ENCODE results near the gene SYT2.
A peak's percentile ranks its signal among the peaks of the same experiment; 100 is the strongest.

Gene SYT2

DNA sequence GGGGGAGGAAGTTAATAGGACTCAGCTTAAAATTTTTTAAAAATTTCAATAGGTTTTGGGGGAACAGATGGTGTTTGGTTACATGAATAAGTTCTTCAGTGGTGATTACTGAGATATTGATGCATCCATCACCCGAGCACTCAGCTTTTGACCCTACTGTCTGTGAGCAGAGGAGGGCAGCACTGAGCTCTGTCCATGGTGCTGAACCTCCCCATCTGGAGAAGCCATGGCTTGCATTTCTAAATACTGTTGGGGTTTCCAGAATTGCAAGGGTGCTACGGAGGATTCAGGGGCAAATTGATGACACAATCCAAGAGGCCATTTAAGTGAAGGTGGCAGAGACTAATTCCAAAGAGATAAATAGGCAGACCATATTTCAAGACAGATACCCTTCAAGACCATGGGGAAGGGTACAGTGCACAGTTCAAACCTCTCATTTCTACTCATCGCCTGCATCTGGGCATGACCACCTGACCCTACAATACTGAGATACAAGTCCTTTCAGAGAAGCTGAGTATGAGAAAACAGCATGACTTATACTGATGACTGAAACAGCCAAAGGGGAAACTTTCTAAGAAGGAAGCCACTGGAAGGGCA lies 17.2 kb downstream of the SYT2 start:
- 0 out of 2 replicates have a peak, but pooled peaks cover 3% of the 10 kb centered on the region for H3K36me3 ChIP-seq
- no peaks in the 10 kb centered on the region for H3K27me3 ChIP-seq (ENCODE audit: insufficient read depth, low read depth, severe bottlenecking)
- no peak overlapping the region for H3K27ac ChIP-seq
- no peaks in the 10 kb centered on the region for H3K9me3 ChIP-seq (ENCODE audit: severe bottlenecking)
- peak; percentile 96 for TF ChIP-seq CTCF (IDR thresholded peaks at IDR 0.05; ENCODE audit: low read depth, low read length)
- DNase-seq, result peak; percentile 90
- no peak overlapping the region for H3K4me3 ChIP-seq (ENCODE audit: low read depth, low read length)

DNA sequence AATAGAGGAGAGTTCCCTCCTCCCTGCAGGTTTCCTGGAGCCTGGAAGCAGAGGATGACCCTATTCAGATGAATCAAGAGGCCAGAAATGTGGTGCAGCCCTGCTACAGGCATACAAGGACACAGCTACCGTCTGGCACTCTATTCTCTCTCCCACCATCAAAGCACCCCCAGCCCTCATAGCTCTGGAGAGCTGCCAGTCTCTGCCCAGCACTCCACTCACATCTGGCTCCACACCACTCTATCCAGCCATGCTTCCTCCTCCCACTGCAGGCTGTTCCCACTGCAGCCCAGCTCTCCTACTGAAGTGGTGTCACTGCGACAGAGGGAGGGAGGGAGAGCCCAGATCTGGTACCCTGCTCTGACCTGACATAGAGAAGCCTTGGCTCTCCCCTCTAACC lies 18.4 kb downstream of the SYT2 start:
- no peaks in the 10 kb centered on the region for H3K27me3 ChIP-seq (ENCODE audit: insufficient read depth, low read depth, severe bottlenecking)
- H3K36me3 ChIP-seq, result no peaks in the 10 kb centered on the region
- no peaks in the 10 kb centered on the region for H3K9me3 ChIP-seq (ENCODE audit: severe bottlenecking)
- H3K27ac ChIP-seq, result no peak overlapping the region
- H3K4me3 ChIP-seq (ENCODE audit: low read depth, low read length), result no peak overlapping the region
- TF ChIP-seq CTCF (IDR thresholded peaks at IDR 0.05; ENCODE audit: low read depth, low read length), result no peak
- DNase-seq, result no peak

GRCh38 chr1:202689493-202690342 lies 20.5 kb downstream of the SYT2 start:
- no peaks in the 10 kb centered on the region for H3K27me3 ChIP-seq (ENCODE audit: insufficient read depth, low read depth, severe bottlenecking)
- H3K9me3 ChIP-seq (ENCODE audit: severe bottlenecking), result no peaks in the 10 kb centered on the region
- DNase-seq, result no peak
- no peak overlapping the region for H3K27ac ChIP-seq
- H3K4me3 ChIP-seq (ENCODE audit: low read depth, low read length), result no peak overlapping the region
- H3K36me3 ChIP-seq, result no peaks in the 10 kb centered on the region
- no peak for TF ChIP-seq CTCF (IDR thresholded peaks at IDR 0.05; ENCODE audit: low read depth, low read length)

DNA sequence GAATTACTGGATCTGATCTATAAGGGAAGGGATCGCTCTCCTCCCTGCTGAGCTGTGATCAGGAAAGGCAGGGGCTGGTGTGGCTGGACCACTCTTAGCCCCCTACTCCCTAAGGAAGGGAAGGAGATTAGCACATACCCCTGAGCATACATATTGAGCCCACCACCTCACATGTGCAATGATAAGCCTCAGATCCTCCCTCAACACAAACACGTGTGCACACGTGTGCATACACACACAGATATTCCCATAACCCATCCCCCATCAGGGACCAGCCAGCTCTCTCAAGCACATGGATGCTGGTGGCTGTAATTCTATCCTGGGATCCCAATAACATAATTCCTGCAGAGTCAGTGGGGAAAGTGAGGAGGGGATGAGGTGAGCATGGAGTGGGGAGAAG lies 21.2 kb downstream of the SYT2 start:
- no peak for DNase-seq
- TF ChIP-seq CTCF (IDR thresholded peaks at IDR 0.05; ENCODE audit: low read depth, low read length), result no peak
- Histone ChIP-seq H3K27ac (no peak overlapping the region), H3K36me3 (no peaks in the 10 kb centered on the region), H3K27me3 (ENCODE audit: insufficient read depth, low read depth, severe bottlenecking) (no peaks in the 10 kb centered on the region), H3K4me3 (ENCODE audit: low read depth, low read length) (no peak overlapping the region), H3K9me3 (ENCODE audit: severe bottlenecking) (no peaks in the 10 kb centered on the region)

DNA sequence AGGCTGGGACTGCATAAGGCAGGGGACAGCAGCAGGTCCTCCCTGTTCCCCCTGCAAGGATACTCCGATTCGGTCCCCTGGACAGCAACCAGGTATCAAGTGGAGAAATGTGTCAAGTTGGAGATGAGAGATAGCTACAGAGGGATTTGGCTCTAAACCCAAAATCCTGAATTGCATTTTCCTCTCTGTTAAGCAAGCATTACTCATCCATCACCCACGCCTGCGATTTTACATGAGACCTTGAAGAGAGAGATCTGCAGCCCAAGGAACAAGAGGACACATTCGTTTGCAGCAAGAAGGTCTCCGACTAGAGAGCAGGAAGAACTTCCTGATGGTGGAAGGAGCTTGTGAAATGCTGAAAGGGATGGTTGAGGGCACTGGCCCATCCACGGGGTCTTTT lies 21.9 kb downstream of the SYT2 start:
- H3K27me3 ChIP-seq (ENCODE audit: insufficient read depth, low read depth, severe bottlenecking), result no peaks in the 10 kb centered on the region

More for the DNA sequence above, 21.9 kb downstream of the SYT2 start:
- Histone ChIP-seq H3K36me3 (no peaks in the 10 kb centered on the region), H3K9me3 (ENCODE audit: severe bottlenecking) (no peaks in the 10 kb centered on the region), H3K4me3 (ENCODE audit: low read depth, low read length) (no peak overlapping the region), H3K27ac (no peak overlapping the region)
- DNase-seq, result no peak
- no peak for TF ChIP-seq CTCF (IDR thresholded peaks at IDR 0.05; ENCODE audit: low read depth, low read length)

Data from WERI-Rb-1 (cell line).